K562 (cell line): ENCODE results near the gene COL23A1.

Source experiments
- EGR1 ChIP-seq: fragments of 450-650 bp; conservative IDR thresholded peaks from 2 replicates; pipeline ENCODE4 v1.6.1; 2017; ENCODE audit warnings: mild to moderate bottlenecking
- L3MBTL2 ChIP-seq: fragments of 450-650 bp; IDR thresholded peaks from 2 replicates; pipeline ENCODE4 v1.6.1; 2016; ENCODE audit warnings: mild to moderate bottlenecking, moderate library complexity
- RFX1 ChIP-seq: fragments of 450-650 bp; IDR thresholded peaks from 2 replicates; pipeline ENCODE4 v1.6.1; 2016; ENCODE audit warnings: mild to moderate bottlenecking, moderate library complexity
- ZZZ3 ChIP-seq: fragments of 450-650 bp; IDR thresholded peaks from 2 replicates; pipeline ENCODE4 v1.6.1; 2016; ENCODE audit warnings: antibody characterized with exemption, mild to moderate bottlenecking, moderate library complexity
- TF ChIP-seq, protein P1 (sequence below): fragments of 450-650 bp; IDR thresholded peaks from 2 replicates; pipeline ENCODE4 v1.6.1; 2016; ENCODE audit warnings: antibody characterized with exemption
- TF ChIP-seq, protein P2 (sequence below): fragments of 450-650 bp; IDR thresholded peaks from 2 replicates; pipeline ENCODE4 v1.6.1; 2016; ENCODE audit warnings: low read depth

DNA sequence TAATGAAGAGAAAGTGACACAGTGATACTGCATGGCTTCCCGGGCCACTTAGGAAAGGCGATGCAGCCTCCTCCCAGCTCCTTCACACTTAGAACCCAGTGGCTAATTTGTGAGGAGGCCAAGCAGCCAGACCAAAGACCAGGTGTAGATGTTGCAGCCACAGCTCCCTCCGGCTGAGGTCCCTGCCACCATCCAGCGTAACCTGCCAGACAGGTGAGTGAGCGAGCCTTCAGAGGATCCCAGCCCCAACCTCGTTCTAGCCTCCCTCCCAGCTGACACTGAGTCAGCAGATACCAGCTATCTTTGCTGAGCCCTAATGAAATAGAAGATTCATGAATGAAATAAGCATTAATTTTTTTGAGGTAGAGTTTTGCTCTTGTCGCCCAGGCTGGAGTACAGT lies 59.7 kb downstream of the COL23A1 start:
- no peak for TF ChIP-seq RFX1
- TF ChIP-seq, protein P1, sequence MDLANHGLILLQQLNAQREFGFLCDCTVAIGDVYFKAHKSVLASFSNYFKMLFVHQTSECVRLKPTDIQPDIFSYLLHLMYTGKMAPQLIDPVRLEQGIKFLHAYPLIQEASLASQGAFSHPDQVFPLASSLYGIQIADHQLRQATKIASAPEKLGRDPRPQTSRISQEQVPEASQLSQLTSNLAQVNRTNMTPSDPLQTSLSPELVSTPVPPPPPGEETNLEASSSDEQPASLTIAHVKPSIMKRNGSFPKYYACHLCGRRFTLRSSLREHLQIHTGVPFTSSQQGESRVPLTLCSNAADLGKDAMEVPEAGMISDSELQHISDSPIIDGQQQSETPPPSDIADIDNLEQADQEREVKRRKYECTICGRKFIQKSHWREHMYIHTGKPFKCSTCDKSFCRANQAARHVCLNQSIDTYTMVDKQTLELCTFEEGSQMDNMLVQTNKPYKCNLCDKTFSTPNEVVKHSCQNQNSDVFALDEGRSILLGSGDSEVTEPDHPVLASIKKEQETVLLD = no peak
- no peak for TF ChIP-seq ZZZ3
- TF ChIP-seq, protein P2, sequence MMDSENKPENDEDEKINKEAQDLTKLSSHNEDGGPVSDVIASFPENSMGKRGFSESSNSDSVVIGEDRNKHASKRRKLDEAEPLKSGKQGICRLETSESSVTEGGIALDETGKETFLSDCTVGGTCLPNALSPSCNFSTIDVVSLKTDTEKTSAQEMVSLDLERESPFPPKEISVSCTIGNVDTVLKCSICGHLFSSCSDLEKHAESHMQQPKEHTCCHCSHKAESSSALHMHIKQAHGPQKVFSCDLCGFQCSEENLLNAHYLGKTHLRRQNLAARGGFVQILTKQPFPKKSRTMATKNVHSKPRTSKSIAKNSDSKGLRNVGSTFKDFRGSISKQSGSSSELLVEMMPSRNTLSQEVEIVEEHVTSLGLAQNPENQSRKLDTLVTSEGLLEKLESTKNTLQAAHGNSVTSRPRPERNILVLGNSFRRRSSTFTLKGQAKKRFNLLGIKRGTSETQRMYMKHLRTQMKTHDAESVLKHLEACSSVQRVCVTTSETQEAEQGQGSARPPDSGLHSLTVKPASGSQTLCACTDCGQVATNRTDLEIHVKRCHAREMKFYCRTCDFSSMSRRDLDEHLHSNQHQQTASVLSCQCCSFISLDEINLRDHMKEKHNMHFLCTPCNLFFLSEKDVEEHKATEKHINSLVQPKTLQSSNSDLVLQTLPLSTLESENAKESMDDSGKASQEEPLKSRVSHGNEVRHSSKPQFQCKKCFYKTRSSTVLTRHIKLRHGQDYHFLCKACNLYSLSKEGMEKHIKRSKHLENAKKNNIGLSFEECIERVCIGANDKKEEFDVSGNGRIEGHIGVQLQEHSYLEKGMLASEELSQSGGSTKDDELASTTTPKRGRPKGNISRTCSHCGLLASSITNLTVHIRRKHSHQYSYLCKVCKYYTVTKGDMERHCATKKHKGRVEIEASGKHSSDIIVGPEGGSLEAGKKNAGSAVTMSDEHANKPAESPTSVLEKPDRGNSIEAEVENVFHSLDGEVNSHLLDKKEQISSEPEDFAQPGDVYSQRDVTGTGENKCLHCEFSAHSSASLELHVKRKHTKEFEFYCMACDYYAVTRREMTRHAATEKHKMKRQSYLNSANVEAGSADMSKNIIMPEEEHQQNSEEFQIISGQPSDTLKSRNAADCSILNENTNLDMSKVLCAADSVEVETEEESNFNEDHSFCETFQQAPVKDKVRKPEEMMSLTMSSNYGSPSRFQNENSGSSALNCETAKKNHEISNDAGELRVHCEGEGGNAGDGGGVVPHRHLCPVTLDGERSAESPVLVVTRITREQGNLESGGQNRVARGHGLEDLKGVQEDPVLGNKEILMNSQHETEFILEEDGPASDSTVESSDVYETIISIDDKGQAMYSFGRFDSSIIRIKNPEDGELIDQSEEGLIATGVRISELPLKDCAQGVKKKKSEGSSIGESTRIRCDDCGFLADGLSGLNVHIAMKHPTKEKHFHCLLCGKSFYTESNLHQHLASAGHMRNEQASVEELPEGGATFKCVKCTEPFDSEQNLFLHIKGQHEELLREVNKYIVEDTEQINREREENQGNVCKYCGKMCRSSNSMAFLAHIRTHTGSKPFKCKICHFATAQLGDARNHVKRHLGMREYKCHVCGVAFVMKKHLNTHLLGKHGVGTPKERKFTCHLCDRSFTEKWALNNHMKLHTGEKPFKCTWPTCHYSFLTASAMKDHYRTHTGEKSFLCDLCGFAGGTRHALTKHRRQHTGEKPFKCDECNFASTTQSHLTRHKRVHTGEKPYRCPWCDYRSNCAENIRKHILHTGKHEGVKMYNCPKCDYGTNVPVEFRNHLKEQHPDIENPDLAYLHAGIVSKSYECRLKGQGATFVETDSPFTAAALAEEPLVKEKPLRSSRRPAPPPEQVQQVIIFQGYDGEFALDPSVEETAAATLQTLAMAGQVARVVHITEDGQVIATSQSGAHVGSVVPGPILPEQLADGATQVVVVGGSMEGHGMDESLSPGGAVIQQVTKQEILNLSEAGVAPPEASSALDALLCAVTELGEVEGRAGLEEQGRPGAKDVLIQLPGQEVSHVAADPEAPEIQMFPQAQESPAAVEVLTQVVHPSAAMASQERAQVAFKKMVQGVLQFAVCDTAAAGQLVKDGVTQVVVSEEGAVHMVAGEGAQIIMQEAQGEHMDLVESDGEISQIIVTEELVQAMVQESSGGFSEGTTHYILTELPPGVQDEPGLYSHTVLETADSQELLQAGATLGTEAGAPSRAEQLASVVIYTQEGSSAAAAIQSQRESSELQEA = no peak
- TF ChIP-seq L3MBTL2 = no peak
- no peak for TF ChIP-seq EGR1
